ENCODE measurements around the gene NUP88. TPM values are rescaled to one million over a fixed set of nuclear protein-coding genes. Genes with fewer than 3 reads are reported as not detected.

The NUP88 gene
- total RNA-seq, 1 experiment from 2014 or later: 103 TPM

GRCh38 chr17:5467416-5467815 lies 48.0 kb upstream of the NUP88 start:
- H3K9me3 ChIP-seq (ENCODE audit: low read length): no peaks in the 10 kb centered on the region
- TF ChIP-seq EZH2 (IDR thresholded peaks at IDR 0.05; ENCODE audit: low read length, unreplicated experiment): no peak
- TF ChIP-seq CTCF (conservative IDR thresholded peaks at IDR 0.05; ENCODE audit: low read depth, low read length): no peak
- TF ChIP-seq EZH2phosphoT487 (IDR thresholded peaks at IDR 0.05; ENCODE audit: borderline replicate concordance, low read length): no peak
- H3K27me3 ChIP-seq (ENCODE audit: low read length): no peaks in the 10 kb centered on the region
- peak overlapping the region; percentile 84 for H3K4me2 ChIP-seq (ENCODE audit: low read length)
- CTCF ChIA-PET: no interaction called here
- POLR2A ChIA-PET (ENCODE audit: unreplicated experiment): no interaction called here
- H3F3A ChIP-seq (ENCODE audit: low read length, unreplicated experiment): peaks cover 6% of the 10 kb centered on the region
- BruUV-seq (replicated peaks): no TSS peak
- intact Hi-C loops (cut with micrococcal nuclease): no loop called here
- DNase-seq (no peak), ATAC-seq (no peak)
- H3K36me3 ChIP-seq (ENCODE audit: low read depth, low read length): no peaks in the 10 kb centered on the region
- no peak overlapping the region for H3K27ac ChIP-seq (ENCODE audit: low read length)
- peaks cover 13% of the 10 kb centered on the region for H3K4me1 ChIP-seq (ENCODE audit: insufficient read depth, low read length)
- H2AFZ ChIP-seq (ENCODE audit: low read length): no peak overlapping the region
- peaks cover 31% of the 10 kb centered on the region for H4K20me1 ChIP-seq (ENCODE audit: low read length)
- H3K9me2 ChIP-seq (replicated peaks; ENCODE audit: low read length): no peaks in the 10 kb centered on the region
- peak overlapping the region; percentile 97 for H3K4me3 ChIP-seq (ENCODE audit: low read length)
- peak overlapping the region; percentile 98 for H3K9ac ChIP-seq (ENCODE audit: low read length)
- H3K79me2 ChIP-seq (ENCODE audit: low read length): peaks cover 63% of the 10 kb centered on the region

DNA sequence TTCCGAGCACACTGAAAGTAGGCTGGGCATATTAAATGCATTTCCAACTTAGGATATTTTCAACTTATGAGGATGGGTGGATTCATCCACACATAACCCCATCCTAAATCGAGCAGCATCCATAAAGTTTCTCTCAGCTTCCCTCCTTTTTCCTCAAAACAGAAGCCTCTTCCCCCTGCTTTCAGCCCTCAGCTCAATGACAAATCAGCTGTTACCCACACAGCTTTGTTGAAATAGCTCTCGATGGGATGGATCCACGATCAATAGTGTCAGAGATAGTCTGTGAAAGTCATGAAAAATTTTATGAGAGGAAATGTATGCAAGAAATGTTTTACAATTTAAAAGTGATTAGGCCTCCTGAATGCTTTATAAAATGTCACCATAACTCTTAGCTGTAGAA lies 46.8 kb upstream of the NUP88 start:
- Histone ChIP-seq H3K79me2 (ENCODE audit: low read length) (peaks cover 67% of the 10 kb centered on the region), H3K4me2 (ENCODE audit: low read length) (peak overlapping the region; percentile 84), H4K20me1 (ENCODE audit: low read length) (peaks cover 31% of the 10 kb centered on the region), H2AFZ (ENCODE audit: low read length) (no peak overlapping the region), H3K9ac (ENCODE audit: low read length) (peak overlapping the region; percentile 98; the same call in 1 of the 2 replicates), H3K4me1 (ENCODE audit: insufficient read depth, low read length) (peaks cover 13% of the 10 kb centered on the region), H3K9me2 (replicated peaks; ENCODE audit: low read length) (no peaks in the 10 kb centered on the region), H3K27ac (ENCODE audit: low read length) (no peak overlapping the region), H3K36me3 (ENCODE audit: low read depth, low read length) (no peaks in the 10 kb centered on the region), H3F3A (ENCODE audit: low read length, unreplicated experiment) (peaks cover 6% of the 10 kb centered on the region), H3K9me3 (ENCODE audit: low read length) (no peaks in the 10 kb centered on the region), H3K4me3 (ENCODE audit: low read length) (peak overlapping the region; percentile 97), H3K27me3 (ENCODE audit: low read length) (no peaks in the 10 kb centered on the region)
- no TSS peak for BruUV-seq (replicated peaks)
- ATAC-seq (no peak), DNase-seq (no peak)
- no peak for TF ChIP-seq CTCF (conservative IDR thresholded peaks at IDR 0.05; ENCODE audit: low read depth, low read length)
- TF ChIP-seq EZH2 (IDR thresholded peaks at IDR 0.05; ENCODE audit: low read length, unreplicated experiment): no peak
- no peak for TF ChIP-seq EZH2phosphoT487 (IDR thresholded peaks at IDR 0.05; ENCODE audit: borderline replicate concordance, low read length)
- ChIA-PET CTCF (no interaction called here), POLR2A (ENCODE audit: unreplicated experiment) (no interaction called here)
- intact Hi-C loops (cut with micrococcal nuclease): no loop called here

DNA sequence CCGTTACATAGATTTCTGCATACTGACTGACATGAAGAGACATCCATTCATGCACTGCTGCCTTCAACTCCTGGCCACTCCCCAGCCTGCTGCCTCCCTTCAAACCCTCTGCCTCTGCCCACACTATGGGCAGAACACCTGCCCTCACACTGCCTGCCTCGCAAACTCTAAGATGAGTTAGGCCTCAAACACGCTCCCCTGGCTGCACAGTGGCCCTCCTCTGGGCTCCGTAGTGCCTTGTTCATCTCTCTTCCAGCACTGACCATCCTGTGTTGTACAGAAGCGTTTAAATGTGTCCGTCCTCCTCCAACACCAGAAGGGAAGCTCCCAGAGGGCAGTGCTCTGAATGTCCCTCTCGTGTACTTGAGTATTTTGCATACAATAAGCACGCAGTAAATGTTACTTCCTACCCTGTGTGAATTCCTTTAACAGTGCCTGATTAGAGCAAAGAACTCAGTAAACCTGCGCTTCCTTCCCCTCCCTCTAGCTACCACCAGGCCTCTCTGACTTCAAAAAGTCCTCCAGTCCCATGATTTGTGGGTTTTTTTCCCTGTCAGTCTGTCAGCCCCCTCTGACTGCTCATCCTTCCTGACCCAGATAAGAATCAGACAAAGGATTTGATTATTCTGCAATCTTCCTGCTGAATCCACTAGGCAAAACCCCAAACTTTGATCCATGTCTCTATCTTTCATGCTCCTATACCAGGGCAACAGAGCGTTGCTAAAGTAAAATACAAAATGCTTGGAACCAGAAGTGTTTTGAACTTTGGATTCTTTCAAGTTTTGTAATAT lies 45.5 kb upstream of the NUP88 start:
- DNase-seq: no peak
- intact Hi-C loops (cut with micrococcal nuclease): no loop called here
- Histone ChIP-seq H3K4me1 (ENCODE audit: insufficient read depth, low read length) (peaks cover 13% of the 10 kb centered on the region), H3K27me3 (ENCODE audit: low read length) (no peaks in the 10 kb centered on the region), H3K9me2 (replicated peaks; ENCODE audit: low read length) (no peaks in the 10 kb centered on the region), H3K4me2 (ENCODE audit: low read length) (no peak overlapping the region), H3F3A (ENCODE audit: low read length, unreplicated experiment) (no peaks in the 10 kb centered on the region), H3K4me3 (ENCODE audit: low read length) (no peak overlapping the region), H3K9ac (ENCODE audit: low read length) (no peak overlapping the region), H3K9me3 (ENCODE audit: low read length) (no peaks in the 10 kb centered on the region), H3K27ac (ENCODE audit: low read length) (no peak overlapping the region), H2AFZ (ENCODE audit: low read length) (no peak overlapping the region), H3K79me2 (ENCODE audit: low read length) (peaks cover 67% of the 10 kb centered on the region), H3K36me3 (ENCODE audit: low read depth, low read length) (no peaks in the 10 kb centered on the region), H4K20me1 (ENCODE audit: low read length) (peaks cover 31% of the 10 kb centered on the region)
- ChIA-PET CTCF (no interaction called here), POLR2A (ENCODE audit: unreplicated experiment) (no interaction called here)
- no peak for ATAC-seq
- BruUV-seq (replicated peaks): no TSS peak
- TF ChIP-seq EZH2 (IDR thresholded peaks at IDR 0.05; ENCODE audit: low read length, unreplicated experiment) (no peak), EZH2phosphoT487 (IDR thresholded peaks at IDR 0.05; ENCODE audit: borderline replicate concordance, low read length) (no peak), CTCF (conservative IDR thresholded peaks at IDR 0.05; ENCODE audit: low read depth, low read length) (no peak)
